Measurements from ENCODE around the gene PAK1IP1.
"Not testable (repeated sequence)": the region's sequence is repeated elsewhere in the genome, so short reads cannot be mapped to it uniquely, and the experiment has no call there.

Gene PAK1IP1

GRCh38 chr6:10745116-10745515, 50.3 kb downstream of the PAK1IP1 start:
- no peak for DNase-seq

- no peak for DNase-seq
Measured at GRCh38 chr6:10746915-10747250, 52.1 kb downstream of the PAK1IP1 start.

GRCh38 chr6:10747251-10747972, 52.6 kb downstream of the PAK1IP1 start, which contains the start of gene TMEM14B:
TMEM14B (plus strand) TSS chr6:10747805; CDS start chr6:10749246, 1,441 bp downstream.
- peak; percentile 97 to 98 for DNase-seq

- DNase-seq = no peak
Measured at GRCh38 chr6:10749734-10750133, 55.0 kb downstream of the PAK1IP1 start.

- DNase-seq = not testable (repeated sequence)
Measured at GRCh38 chr6:10750568-10750967, 55.8 kb downstream of the PAK1IP1 start.

- DNase-seq = not testable (repeated sequence)
Measured at GRCh38 chr6:10751757-10752156, 57.0 kb downstream of the PAK1IP1 start.

GRCh38 chr6:10756085-10756484, 61.3 kb downstream of the PAK1IP1 start:
- no peak for DNase-seq

Measured in NCI-H2081 (cell line).